HG02642 (cell line): Measurements from ENCODE around the gene ST8SIA5.
A peak's percentile ranks its signal among the peaks of the same experiment; 100 is the strongest.

Experiments used
- ATAC-seq: cut with Tn5 transposase; IDR thresholded peaks from one replicate; pipeline ENCODE4 v1.9.1; 2021; ENCODE audit warnings: mild to moderate bottlenecking; ENCODE audit not compliant: unreplicated experiment, poor library complexity

Gene ST8SIA5

DNA sequence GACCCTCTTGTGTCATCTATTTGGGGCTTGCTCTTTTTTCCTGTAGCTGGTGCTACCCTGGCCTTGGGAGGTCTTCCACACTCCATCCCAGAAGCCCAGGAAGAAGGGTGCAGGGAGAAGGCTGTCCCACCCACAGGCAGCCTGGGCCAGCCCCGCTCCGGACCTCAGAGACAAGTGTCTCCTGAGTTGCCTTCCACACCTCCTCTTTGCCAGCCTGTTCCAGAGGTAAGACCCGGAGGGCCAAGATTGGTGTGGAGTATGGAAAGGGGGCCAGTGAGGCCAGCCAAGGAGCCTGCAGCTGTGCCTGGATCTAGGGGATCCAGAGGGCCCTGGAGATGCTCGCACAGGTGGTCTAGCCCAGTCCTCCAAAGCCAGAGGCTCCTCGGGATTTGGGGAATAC lies 40.5 kb downstream of the ST8SIA5 start:
- no peak for ATAC-seq

DNA sequence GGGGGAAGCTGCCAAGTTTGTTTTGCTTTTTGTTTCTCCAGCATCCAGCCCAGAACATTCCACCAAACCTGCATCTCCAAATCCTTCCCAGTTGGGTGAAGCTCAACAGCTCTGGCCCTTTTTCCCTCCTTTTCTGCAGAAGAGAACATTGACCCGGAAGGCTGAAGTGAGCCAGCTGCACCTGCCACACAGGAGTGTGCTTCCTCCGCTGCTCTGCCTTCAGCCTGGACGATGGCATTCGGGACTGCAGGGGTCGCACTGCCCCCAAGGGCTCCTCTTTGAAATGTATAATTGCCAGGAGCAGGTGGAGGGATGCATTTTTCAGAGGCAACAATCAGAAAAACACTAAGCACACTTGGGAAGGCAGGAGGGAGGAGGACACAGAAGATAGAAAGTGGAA lies 41.8 kb downstream of the ST8SIA5 start:
- no peak for ATAC-seq

DNA sequence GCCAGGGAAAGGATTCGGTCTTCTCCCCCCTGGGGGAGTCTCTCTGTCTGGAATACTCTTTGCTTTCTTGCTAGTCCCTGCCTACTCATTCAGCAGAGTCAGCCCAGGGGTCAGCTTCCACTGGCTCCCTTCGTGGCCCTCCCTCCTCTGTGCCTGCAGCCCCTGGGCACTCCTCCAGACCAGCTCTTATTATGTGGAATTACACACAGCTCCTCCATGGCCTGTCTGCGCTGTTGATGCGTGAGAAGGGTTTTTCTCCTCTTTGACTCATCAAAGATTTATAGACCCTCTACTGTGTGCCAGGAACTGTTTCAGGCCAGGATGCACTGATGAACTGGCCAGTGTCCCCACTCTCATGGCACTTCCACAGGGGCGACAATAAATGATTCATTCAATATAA lies 44.4 kb downstream of the ST8SIA5 start:
- ATAC-seq, result no peak

DNA sequence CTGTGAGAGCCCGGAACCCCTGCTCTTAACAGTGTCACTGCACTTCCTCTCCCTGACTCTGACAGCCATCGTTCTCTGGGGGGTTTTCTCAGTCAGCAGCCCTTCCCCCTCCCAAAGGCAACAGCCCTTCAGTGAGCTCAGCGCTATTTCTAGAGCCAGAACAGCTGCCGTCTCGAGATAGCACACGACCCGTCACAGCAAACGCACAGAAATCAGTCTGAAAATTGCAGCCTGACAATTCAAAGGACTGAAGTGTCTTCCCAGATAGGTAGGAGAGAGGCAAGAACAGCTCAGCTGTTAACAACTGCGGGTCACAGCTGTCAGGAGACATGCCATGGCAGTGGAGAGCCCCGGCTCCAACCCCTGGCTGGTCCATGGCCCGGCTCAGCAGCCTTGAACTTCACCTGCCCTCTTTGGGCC lies 45.4 kb downstream of the ST8SIA5 start:
- ATAC-seq, result peak; percentile 57

DNA sequence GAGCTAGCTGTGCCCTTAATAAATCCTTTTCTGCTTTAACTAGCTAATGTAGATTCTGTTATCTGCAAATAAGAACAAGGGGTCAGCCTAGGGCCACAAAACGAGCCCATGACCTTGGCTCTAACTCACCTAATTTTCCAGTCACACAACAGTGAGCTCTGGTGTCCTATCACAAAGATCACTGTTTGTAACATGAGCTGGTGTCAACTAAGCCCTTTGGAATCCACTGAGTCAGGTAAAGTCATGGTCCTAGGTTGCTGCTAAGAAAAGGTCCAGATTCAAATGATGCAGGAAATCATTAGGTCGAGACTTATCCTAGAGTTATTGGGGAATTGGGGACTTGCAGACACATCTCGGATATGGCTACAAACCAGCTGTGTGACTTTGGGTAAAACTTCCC lies 49.9 kb downstream of the ST8SIA5 start:
- no peak for ATAC-seq

DNA sequence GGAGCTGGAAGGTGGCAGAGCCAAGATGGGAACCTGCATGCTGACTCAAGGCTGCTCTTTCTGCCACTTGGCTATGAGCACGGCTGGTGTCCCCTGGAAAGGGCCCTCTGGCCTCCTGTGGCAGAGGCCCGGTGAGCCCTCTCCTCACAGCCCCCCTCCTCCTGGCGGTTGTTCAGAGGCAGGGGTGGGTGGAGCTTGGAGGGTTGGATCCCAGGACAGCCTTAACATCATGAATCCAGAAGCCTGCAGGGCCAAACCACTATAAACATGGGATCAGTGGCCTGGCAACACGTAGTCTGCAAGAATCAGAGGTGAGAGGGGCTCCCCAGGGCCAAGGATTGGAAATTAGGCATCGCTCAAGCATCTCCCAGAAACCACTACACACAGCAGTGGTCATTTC lies 51.3 kb downstream of the ST8SIA5 start:
- ATAC-seq, result no peak

DNA sequence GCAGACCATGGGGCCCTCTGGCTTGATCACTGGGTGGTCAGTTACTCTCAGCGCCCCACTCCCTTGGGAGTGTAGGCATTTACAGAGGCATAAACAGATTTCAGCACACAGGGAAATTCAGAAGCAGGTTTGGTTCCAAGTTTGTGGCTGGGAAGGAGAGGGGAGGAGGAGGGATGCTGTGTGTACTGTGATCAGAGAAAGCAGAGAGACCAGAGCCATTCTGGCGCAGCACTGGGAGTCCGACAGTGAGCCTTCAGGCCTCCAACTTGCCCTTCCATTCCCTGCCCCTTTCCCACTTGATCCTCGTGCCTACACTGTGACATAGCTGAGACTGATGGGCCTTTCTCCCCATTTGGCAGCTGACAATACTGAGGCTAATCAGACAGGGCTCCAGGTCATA lies 52.0 kb downstream of the ST8SIA5 start:
- ATAC-seq, result no peak

DNA sequence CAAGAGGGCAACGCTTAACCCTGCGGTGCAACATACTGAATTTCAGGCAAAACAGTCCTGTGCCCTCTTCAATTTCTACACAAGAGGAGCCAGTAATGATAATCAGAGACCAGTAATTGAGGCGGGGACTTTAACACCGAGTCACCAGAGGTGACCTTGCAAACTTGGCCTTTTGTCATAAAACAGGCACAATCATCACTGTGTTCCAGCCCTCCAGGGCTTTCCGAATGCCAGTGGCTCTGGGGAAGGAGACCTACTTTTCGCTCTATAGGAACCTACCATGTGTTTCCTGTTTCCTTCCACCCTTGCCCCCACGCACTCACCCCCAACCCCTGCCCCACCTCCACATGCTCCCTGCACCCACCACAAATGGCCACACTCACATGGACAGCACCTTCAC lies 52.7 kb downstream of the ST8SIA5 start:
- no peak for ATAC-seq

DNA sequence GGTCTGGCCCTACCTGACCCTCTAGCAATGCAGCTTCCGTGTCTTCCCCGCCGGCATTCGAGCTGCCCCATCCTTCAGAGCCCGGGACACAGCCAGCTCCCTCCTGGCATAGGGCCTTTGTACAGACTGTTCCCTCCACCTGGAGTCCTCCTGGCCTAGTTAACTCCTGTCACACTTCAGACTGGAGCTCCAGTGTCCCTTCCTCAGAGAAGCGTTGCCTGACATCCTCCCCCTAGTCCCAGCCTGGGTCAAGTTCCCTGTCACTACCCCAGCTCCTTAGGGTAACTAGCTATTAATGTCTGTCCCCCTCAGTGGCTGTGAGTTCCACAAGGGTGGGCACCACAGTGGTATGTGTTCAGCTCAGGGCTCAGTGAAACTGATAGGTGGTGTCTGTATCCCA lies 54.4 kb downstream of the ST8SIA5 start:
- no peak for ATAC-seq

DNA sequence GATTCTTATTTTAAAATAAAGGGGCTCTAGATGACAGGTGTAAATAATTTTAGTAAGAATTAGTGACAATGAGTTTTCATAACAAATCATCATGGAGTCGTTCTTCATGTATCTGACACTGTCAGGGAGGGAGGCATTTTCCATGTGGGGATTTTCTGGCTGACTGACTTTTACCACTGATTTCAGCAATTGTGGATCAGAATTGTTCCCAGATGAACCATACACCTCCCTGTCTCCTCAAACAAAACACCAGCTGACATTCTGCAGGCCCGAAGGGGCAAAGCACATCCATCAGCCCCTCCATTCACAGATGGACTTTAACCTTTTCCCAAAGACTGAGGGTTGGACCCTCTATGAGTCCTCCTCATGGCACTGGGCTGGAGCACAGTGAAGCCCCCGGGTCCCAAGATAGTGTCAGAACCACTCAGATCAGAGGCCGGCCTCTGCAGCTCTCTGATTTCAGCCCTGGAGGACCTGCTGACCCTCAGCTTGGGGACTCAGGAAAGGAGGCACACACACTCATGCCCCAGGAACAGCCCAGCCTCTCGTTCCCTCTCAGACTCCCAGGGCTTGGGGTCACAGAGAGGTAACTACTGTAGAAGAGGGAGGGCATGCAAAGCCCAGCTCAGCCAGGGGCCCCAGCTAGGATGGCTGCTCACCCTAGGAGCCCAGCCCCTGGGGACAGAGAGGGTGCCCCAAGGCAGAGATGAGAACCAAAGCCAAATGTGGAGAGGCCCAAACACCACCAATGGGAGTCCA lies 56.6 kb downstream of the ST8SIA5 start:
- no peak for ATAC-seq

DNA sequence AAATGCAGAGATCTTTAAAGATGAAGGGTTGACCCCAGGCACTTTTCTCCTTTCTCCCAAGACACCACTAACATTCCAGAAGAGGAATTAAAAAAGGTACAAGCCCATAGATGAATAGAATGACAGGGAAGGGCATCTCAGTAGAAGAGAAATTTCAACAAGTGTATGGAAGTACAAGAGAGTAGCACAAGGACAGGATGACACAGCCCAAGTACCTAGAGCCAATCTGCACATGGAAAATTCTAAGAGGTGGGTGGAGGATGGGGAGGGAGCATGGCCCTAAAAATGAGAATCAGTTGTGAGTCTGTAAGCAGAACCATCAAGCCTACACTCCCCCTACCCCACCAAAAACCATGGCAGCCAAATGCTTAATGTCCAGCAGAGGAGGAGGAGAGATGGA lies 60.2 kb downstream of the ST8SIA5 start:
- ATAC-seq, result no peak

DNA sequence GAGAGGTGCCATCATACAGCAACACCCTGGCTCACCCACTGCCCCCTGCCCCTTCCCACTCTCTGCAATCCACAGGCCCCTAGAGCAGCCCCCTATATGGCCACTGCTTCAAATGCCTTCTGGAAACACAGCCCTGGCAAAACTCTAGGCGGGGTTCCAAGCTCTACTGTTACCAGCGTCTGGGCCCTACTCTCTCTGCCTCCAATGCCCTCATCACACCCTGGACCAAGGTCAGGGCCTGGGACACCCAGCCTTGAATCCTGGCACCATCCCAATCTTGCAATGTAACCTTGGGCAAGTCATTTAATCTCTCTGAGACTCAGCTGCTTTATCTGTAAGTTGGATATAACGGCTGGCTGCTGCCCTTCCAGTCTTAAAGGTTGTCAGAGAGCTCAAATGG lies 60.6 kb downstream of the ST8SIA5 start:
- no peak for ATAC-seq

DNA sequence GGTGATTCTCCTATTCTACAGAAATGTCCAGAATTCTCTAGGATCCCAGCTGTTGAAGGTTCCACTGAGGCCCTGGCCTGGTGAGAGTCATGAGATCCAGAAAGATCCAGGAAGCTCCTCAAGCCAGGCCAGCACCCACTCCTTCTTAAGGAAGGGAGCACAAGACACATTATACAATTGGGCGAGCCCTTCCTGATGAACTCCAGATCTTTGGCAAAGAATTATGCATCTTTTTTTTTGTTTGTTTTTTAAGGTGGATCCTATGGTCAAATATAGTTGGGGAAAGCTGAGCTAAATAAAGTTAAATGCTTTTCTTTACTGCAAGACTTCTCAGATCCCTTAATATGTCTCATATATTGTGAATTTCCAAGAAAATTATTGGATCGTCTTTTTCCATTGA lies 62.9 kb downstream of the ST8SIA5 start:
- no peak for ATAC-seq

DNA sequence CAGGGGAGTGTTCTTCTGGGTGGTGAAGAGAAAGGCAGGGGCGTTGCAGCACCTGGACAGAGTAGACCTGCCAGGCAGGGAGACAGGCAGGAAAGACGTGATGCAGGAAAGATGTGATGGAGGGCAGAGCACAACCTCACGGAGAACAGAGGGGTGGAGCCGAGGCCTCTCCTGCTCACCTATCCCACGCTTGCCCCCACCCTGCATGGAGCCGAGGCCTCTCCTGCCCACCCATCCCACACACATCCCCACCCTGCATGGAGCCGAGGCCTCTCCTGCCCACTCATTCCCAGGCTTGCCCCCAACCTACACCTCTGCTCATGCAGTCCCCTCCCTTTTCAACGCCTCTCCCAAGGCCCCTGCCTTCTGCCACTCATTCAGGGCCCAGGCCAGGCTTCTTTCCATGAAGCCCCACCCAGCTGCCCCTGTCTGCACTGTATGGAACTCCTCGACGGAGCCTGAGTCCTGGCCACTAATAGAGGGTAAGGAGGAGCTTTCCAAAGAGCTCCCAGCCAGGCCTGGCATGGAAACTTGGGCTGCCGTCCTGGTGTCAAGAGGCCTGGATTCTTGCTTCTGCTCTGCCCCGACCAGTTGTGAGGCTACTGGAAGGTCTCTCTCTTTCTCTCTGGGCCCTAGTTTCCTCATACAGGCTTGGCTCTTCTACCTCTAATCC lies 67.9 kb downstream of the ST8SIA5 start:
- ATAC-seq, result no peak

DNA sequence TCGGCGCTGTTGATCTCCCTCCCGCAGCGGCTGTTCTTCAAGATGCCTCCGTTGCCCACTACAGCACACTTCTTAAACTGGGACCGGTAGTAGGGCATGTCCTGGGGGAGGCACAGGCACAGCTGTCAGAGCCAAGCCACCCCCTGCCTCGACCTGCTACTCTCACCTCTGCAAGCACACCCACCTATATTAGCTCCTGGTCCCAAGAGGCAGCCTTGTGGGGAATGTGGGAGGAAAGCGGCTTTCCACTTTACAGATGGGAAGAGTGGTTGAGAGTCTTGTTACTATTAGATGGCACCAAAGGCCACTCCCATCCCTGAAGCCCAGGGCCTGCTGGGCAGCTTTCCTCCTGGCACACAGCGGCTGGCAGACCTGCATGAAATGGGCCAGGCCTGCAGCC lies 70.7 kb downstream of the ST8SIA5 start:
- no peak for ATAC-seq

DNA sequence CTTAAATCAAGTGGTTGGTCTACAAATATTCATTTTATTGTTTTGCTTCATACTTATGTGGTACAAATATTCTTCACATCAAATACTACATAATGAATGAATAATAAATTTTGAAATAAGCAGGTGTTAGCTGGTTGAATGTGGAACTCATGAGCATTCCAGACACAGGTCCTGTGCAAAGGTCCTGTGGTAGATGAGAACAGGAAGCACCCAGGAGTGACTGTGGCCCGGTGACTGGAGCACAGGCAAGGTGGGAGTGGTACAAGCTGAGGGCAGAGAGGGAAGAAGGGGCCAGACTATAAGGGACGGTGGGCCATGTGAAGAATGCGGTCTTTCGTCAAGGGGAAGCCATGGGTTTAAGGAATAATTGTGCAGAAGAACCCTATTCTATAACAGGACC lies 73.6 kb downstream of the ST8SIA5 start:
- ATAC-seq, result no peak

DNA sequence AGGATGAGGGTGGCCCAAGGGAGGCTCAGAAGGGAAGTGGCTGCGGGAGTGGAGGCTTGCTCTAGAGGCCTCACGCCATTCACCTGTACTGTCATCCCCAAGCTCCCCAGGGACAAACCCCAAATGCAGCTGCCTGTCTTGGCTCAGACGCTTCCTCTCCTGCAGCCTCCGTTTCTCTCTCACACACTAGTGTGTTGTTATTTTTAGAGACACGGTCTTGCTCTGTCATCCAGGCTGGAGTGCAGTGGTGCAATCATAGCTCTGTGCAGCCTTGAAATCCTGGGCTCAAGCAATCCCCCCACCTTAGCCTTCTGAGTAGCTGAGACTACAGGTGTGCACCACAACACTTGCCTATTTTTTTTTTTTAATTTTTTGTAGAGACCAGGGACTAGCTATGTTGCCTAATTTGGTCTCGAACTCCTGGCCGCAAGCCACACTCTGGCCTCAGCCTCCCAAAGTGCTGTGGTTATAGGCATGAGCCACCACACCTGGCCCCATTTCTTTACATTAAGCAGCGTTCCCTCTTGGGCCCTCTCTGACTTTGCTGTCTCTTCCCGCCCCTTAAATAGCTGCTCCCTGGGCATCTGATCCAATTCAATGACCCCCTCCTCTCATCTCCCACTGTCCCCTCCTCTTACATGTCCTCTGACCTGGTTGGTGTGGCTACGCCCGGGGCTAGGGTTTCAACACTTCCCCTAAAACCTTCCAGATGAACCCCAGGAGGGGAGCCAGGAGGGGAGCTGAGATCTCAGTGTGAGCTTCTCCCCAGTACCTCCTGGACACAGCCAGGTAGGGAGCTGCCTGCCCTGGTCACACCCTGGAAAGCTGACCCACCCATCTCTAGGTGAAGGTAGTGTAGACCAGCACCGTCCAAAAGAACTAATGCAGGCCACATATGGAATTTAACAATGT lies 75.8 kb downstream of the ST8SIA5 start:
- ATAC-seq, result no peak

DNA sequence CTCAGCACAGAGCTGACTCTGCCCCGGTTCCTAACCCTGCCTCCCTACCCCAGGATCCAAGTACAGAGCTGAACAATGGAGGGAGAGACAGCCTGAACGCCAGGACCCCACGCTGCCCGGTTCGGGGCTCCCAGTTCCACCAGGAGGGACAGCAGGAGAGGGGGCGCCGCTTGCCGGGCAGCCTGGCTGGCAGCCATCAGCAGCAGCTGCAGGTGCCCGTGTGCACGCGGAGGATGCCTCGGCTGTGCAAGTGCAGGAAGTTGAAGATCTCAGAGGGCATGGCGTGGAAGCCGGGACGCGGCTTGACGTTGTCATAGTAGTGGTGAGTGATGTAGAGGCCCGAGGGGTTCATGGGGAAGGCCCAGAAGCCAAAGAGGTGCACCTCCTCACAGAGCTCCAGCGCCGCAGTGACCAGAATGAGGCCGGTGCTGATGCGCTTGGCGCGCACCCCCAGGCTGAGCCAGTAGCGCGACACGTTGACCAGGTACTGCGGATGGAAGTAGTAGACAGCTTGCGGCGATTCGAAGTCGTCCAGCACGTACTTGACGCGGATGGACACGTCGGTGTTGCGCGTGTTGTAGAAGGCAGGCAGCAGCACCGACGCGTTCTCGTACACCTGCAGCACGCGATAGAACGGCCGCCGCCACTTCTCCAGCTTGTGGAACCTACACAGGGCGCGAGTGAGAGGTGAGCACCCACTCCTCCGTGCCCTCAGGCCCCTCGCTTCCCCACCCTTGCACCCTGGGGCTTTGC lies 76.8 kb downstream of the ST8SIA5 start:
- ATAC-seq, result no peak

DNA sequence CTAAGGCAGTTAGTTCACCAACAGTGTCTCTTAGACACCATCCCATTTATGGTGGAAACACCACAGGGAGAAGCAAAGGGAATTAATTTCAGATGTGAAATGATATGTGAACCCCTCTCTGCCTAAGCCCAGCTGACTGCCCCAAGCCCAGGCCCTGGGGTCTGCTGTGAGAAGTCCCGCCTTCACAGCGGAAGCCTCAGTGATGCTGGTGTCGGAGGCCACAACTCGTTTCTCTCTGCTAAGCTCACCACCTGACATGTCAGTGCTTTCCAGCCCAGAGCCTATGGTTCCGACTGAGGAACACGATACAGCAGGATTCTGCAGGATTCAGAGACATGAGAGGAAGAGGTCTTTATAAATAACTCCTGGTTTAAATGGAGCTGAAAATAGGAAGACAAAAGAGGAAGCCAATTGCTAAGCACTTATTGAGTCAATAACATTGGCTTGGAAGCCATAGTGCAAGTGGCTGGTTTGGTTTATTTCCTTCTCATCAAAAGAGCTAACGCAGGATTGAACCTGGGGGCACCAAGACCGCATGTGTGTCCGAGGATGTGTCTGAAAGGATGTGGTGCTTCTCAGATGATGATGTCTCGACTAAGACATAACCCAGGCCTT lies 78.0 kb downstream of the ST8SIA5 start:
- no peak for ATAC-seq

DNA sequence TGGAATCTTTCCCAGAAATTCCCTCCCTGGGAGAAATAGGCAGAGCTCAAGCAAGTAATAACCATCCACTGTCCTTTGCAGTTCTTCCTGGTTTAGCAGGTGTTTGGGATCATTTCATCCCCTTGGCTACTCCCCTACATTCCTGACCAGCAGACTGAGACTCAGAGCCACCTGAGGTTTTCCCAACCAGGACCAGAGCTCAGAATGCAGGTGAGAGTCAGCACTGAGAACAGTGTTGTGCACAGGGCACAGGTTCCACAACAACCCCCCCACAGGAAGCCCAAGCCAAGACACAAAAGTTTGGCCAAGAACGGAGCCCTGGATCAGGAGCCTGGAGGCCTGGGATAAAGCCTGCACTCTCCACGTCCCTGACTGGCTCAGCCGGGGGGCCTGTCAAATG lies 78.8 kb downstream of the ST8SIA5 start:
- no peak for ATAC-seq
